Esophagus mucosa (tissue), 1 donor: ENCODE results near the gene LRP6. TPM values are rescaled to one million over a fixed set of nuclear protein-coding genes. Genes with fewer than 3 reads are reported as not detected.
"Not testable (repeated sequence)": the region's sequence is repeated elsewhere in the genome, so short reads cannot be mapped to it uniquely, and the experiment has no call there.

Source experiments
- ATAC-seq: fragments of 200-7000 bp; cut with Tn5 transposase; one replicate; pipeline ENCODE4 v1.9.1; 2020
- total RNA-seq: library from RNA; stranded (reverse); gene quantifications from one replicate; pipeline ENCODE4 v1.2.4, GENCODE V29; 2023
- donor health status: DM: yes; HTN: yes; CAD: no.

The LRP6 gene
- 12.9 TPM for total RNA-seq

- ATAC-seq, result peak; percentile 96
Measured at GRCh38 chr12:12266873-12267741, at the start of gene LRP6. LRP6 (minus strand) TSS chr12:12267044; CDS start chr12:12266735, 309 bp downstream.

DNA sequence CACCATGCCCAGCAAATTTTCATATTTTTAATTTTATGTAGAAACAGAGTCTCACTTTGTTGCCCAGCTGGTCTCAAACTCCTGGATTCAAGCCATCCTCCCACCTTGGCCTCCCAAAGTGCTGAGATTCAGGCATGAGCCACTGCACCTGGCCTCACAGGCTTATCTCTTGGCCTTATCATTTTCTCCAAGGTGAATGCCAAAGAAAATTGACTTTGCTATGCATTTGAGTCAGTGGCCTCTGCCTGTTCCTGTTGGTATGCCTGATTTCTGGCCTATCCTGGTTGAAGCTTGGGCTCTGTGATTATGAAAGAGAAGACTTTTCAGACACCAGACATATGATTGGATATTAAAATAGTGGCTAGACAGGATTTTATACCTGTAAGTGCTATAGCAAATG is 49.0 kb upstream of the LRP6 start:
- ATAC-seq, result no peak

- not testable (repeated sequence) for ATAC-seq
Measured at GRCh38 chr12:12310695-12311094, 43.9 kb upstream of the LRP6 start.

- no peak for ATAC-seq
Measured at GRCh38 chr12:12305568-12306300, 38.9 kb upstream of the LRP6 start.

DNA sequence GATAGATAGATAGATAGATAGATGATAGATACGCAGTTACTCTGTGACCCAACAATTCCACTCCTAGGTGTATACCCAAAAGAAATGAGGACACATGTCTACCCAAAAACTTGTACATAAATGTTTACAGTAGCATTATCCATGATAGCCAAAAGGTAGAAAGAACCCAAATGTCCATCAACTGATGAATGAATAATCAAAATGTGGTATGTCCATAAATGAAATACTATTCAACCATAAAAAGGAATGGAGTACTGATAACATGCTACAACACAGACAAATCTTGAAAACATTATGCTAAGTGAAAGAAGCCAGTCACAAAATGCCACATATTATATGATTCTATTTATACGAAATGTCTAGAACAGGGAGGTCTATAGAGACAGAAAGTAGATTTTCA is 36.1 kb upstream of the LRP6 start:
- no peak for ATAC-seq

DNA sequence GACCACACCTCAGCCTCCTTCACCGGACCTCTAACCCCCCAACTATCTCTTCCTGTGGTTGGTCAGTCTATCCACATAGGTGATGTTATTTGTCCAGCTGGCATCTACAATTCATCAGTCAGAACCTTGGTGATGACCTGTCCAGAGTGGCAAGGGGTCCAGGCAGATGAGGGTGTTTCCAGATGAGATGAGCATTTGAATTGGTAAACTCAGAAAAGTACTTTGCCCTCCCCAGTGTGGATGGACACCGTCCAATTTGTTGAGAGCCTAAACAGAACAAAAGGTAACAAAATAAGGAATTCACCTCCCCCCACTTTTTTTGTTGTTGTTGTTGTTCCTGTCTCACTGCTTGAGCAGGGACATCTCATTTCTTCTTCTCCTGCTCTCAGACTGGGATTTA is 34.3 kb upstream of the LRP6 start:
- ATAC-seq, result no peak

DNA sequence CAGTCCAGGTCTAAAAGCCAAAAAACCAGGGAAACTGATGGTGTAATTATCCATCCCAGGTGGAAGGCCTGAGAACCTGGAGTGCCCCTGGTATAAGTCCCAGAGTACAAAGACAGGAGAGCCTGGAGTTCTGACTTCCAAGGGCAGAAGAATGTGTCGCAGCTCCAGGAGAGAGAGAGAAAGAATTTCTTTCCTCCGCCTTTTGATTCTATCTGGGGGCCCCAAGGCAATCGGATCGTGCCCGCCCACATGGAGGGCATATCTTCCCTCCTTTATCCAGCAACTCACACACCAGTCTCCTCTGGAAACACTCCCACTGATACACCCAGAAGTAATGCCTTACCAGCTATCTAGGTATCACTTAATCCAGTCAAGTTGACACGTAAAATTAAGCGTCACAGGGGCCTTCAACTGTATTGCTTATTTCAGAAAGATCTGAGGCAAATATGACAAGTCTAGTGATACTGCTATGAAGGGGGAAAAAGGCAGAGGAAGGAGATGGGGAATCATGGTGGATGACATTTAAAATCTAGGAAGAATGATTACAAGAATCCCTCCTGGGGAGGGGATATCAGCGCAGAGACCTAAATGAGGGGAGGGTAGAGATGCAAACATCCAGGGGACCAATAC is 30.5 kb upstream of the LRP6 start:
- no peak for ATAC-seq

- no peak for ATAC-seq
Measured at GRCh38 chr12:12294215-12295005, 27.6 kb upstream of the LRP6 start.

GRCh38 chr12:12290206-12290605 is 23.4 kb upstream of the LRP6 start:
- ATAC-seq, result peak; percentile 41

DNA sequence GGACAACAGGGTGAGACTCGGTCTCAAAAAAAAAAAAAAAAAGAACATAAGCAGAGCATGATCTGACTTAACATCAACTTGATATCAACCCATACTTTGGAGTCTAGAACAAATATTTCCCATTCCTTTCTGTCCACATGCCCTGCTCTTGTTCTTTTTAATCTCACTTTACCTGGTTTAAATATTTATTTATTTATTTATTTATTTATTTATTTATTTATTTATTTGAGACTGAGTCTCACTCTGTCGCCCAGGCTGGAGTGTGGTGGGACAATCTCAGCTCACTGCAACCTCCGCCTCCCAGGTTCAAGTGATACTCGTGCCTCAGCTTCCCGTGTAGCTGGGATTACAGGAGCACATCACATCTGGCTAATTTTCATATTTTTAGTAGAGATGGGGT is 19.6 kb upstream of the LRP6 start:
- no peak for ATAC-seq

DNA sequence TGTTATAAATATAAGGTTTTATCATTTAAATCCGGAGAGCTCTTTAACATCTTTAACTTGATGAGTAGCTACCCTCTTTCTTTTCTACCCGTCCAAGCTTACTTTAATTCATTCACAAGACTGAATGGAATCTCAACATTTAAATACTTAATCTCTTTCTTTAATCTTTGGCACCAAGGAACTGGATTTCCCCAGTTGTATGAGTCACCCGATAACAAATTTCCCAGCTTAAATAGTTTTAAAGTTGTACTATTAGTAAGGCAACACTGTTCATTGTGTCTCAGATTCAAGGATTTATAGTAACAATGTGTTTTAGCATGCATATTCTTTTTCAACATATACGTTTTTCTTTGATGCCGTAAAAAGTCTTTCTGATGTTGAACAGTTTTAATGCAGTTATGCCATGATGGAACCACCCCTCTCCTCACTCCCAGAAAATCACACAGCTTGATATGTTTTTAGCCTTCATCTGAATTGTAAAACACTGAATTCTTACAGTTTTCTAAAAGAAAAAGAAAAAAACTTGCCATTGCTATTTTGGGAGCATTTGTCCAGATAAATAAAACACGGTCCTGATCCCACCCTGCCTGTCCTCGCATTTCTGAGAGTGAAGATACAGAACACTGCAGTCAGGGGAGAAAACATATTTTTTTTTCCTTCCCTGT is 16.0 kb upstream of the LRP6 start:
- peak; percentile 41 for ATAC-seq

- ATAC-seq, result no peak
Measured at GRCh38 chr12:12282202-12282601, 15.4 kb upstream of the LRP6 start.

- no peak for ATAC-seq
Measured at GRCh38 chr12:12281134-12281533, 14.3 kb upstream of the LRP6 start.

DNA sequence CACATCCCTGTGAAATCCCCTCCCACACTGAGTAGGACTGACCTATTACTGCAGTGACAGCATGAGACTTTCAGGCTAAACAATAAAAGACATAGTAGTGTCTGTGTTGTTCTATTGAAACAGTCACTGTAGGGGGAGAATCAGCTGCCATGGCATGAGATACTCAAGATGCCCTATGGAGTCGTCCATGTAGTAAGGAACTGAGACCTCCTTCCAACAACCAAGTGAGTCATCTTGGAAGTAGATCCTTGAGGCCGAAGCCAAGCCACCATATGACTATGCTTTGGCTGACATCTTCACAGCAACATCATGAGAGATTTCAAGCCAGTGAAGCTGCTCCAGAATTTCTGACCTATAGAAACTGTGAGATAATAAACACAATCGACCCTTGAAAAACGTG is 12.1 kb upstream of the LRP6 start:
- no peak for ATAC-seq

GRCh38 chr12:12275874-12276273 is 9.0 kb upstream of the LRP6 start:
- ATAC-seq, result no peak

DNA sequence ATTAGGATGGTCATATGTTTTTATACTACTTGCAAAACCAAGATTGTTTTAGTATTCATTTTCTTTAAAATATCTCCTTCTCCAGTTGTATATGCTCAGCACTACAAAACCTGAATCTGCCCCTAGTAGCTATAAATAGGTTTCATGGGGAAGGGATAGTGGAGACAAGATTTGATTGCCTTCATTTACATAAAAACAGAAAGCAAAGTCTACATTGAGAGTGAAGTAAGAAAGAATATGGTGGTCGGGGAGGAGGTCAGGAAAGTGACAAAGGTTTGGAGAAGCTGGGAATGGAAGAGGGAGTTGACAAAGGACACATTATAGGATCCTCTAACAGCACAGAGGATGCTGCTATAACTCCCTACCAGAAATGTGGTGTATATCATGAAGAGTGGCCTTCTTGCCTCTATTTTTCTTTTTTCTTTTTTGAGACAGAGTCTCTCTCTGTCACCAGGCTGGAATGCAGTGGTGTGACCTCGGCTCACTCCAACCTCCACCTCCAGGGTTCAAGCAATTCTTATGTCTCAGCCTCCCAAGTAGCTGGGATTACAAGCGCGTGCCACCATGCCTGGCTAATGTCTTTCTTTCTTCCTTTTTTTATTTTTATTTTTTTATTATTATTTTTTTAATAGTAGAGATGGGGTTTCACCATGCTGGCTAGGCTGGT is 6.6 kb upstream of the LRP6 start:
- no peak for ATAC-seq

DNA sequence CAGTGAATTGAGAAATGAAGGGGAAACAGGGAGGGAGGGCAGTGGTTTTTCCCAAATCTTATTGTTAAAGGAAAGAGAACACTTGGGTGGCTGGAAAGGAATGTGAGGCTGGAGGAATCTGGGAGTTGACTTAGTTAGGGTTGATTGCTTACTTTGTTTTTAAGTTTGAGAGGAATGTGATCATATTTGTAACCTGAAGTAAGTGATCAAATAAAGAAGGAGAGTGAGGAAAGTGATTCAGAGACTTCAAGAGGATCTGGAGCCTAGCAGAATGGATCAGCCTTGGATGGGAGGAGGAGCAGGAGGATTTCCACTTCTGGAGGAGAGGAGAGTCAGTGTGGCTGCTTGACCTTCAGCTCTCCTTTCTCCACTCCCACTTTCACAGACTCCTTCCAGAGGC is 6.0 kb upstream of the LRP6 start:
- no peak for ATAC-seq

GRCh38 chr12:12270226-12270625 is 3.4 kb upstream of the LRP6 start:
- ATAC-seq, result no peak

- no peak for ATAC-seq
Measured at GRCh38 chr12:12267742-12268200, 927 bp upstream of the LRP6 start.

- peak; percentile 17 for ATAC-seq
Measured at GRCh38 chr12:12266389-12266872, 413 bp downstream of the LRP6 start.
